ENCODE data around the gene MAP3K13.

Gene MAP3K13

DNA sequence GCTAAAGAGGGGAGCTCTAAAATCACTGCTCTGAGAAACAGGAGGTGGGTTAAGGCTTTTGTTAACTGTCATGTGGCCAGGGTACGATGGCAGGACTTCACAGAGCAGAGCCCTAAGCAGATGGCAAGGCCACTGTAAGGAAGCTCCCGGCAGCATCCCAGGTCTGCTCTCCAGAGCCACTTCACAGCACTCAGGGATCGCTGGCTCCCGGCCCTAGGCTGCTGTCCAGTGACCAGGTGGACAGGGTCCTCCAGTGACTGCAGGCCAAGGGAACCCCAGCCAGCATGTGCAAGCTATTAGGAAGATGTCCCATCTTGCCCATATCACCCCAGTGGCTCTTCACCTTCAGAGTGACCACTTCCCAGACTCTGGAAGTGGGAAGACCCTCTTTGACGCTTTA is 125.5 kb downstream of the MAP3K13 start:
- Histone ChIP-seq H3K27ac (ENCODE audit: low read depth, low read length, poor library complexity, severe bottlenecking) (no peak overlapping the region), H3K9me2 (ENCODE audit: low read depth, low read length) (no peaks in the 10 kb centered on the region), H3F3A (ENCODE audit: insufficient read depth, low read length) (no peaks in the 10 kb centered on the region), H3K4me3 (ENCODE audit: low read depth, low read length, poor library complexity, severe bottlenecking) (no peak overlapping the region), H4K20me1 (ENCODE audit: insufficient read depth, low read length) (no peaks in the 10 kb centered on the region), H2AFZ (ENCODE audit: low read length) (no peak overlapping the region), H3K9ac (ENCODE audit: low read length) (no peak overlapping the region), H3K36me3 (ENCODE audit: insufficient read depth, low read length) (peaks cover 35% of the 10 kb centered on the region; the same call in 1 of the 2 replicates), H3K4me2 (ENCODE audit: low read length) (no peak overlapping the region), H3K27me3 (ENCODE audit: insufficient read depth, low read length) (no peaks in the 10 kb centered on the region), H3K9me3 (ENCODE audit: low read length) (no peaks in the 10 kb centered on the region), H3K79me2 (ENCODE audit: insufficient read depth, low read length) (no peaks in the 10 kb centered on the region), H3K4me1 (ENCODE audit: insufficient read depth, low read length, severe bottlenecking) (no peaks in the 10 kb centered on the region)
- TF ChIP-seq, protein P1, sequence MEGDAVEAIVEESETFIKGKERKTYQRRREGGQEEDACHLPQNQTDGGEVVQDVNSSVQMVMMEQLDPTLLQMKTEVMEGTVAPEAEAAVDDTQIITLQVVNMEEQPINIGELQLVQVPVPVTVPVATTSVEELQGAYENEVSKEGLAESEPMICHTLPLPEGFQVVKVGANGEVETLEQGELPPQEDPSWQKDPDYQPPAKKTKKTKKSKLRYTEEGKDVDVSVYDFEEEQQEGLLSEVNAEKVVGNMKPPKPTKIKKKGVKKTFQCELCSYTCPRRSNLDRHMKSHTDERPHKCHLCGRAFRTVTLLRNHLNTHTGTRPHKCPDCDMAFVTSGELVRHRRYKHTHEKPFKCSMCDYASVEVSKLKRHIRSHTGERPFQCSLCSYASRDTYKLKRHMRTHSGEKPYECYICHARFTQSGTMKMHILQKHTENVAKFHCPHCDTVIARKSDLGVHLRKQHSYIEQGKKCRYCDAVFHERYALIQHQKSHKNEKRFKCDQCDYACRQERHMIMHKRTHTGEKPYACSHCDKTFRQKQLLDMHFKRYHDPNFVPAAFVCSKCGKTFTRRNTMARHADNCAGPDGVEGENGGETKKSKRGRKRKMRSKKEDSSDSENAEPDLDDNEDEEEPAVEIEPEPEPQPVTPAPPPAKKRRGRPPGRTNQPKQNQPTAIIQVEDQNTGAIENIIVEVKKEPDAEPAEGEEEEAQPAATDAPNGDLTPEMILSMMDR (IDR thresholded peaks at IDR 0.05; ENCODE audit: low read length): no peak
- no peak for TF ChIP-seq EZH2 (IDR thresholded peaks at IDR 0.05; ENCODE audit: borderline replicate concordance, low read length)

DNA sequence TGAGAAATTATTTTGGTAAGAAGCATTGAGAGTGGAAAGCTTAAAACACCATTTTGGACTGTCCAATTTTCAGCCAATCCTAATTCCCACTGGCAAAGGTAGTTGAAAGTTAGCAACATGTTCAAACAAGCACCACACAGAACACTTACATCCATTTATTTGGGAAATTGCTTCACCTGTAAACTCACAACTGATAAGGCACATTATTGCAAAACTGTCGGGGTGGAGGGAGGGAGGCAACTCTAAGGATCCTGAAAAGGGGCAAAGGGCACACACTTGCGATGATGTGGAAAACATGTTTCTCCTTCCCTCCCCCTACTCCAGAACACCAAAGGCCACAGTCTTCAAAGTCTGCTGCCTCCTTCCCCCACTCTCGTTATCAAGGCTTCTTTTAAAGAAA is 126.5 kb downstream of the MAP3K13 start:
- Histone ChIP-seq H3K4me1 (ENCODE audit: insufficient read depth, low read length, severe bottlenecking) (no peaks in the 10 kb centered on the region), H3F3A (ENCODE audit: insufficient read depth, low read length) (no peaks in the 10 kb centered on the region), H3K79me2 (ENCODE audit: insufficient read depth, low read length) (no peaks in the 10 kb centered on the region), H3K4me3 (ENCODE audit: low read depth, low read length, poor library complexity, severe bottlenecking) (no peak overlapping the region), H4K20me1 (ENCODE audit: insufficient read depth, low read length) (no peaks in the 10 kb centered on the region), H3K9me3 (ENCODE audit: low read length) (no peaks in the 10 kb centered on the region), H3K27me3 (ENCODE audit: insufficient read depth, low read length) (no peaks in the 10 kb centered on the region), H3K4me2 (ENCODE audit: low read length) (no peak overlapping the region), H3K9ac (ENCODE audit: low read length) (no peak overlapping the region), H3K9me2 (ENCODE audit: low read depth, low read length) (no peaks in the 10 kb centered on the region), H2AFZ (ENCODE audit: low read length) (no peak overlapping the region), H3K36me3 (ENCODE audit: insufficient read depth, low read length) (peaks cover 45% of the 10 kb centered on the region; the same call in 1 of the 2 replicates), H3K27ac (ENCODE audit: low read depth, low read length, poor library complexity, severe bottlenecking) (no peak overlapping the region)
- TF ChIP-seq EZH2 (IDR thresholded peaks at IDR 0.05; ENCODE audit: borderline replicate concordance, low read length): no peak
- TF ChIP-seq, protein P1 (IDR thresholded peaks at IDR 0.05; ENCODE audit: low read length): no peak

DNA sequence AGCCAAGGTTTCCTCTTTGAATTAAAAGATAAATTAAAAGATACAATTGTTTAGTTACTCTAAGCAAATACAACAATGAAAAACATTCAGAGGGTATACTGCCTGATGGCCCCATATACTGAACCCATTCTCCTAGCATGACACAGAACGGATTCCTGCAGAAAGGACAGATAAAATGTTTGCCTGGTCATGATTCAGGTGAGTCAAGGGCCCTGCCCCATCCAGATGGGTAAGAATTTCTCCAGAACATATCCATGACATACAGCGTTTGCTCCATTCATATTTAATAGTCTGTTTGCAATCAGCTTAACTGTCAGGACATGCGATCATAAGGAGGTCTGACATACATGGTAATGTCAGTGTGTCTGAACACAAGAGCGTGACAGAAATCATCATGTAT is 127.3 kb downstream of the MAP3K13 start:
- no peaks in the 10 kb centered on the region for H4K20me1 ChIP-seq (ENCODE audit: insufficient read depth, low read length)
- H3K9ac ChIP-seq (ENCODE audit: low read length): no peak overlapping the region
- H3K4me3 ChIP-seq (ENCODE audit: low read depth, low read length, poor library complexity, severe bottlenecking): no peak overlapping the region
- no peaks in the 10 kb centered on the region for H3K27me3 ChIP-seq (ENCODE audit: insufficient read depth, low read length)
- H3K4me2 ChIP-seq (ENCODE audit: low read length): no peak overlapping the region
- no peaks in the 10 kb centered on the region for H3F3A ChIP-seq (ENCODE audit: insufficient read depth, low read length)
- no peaks in the 10 kb centered on the region for H3K79me2 ChIP-seq (ENCODE audit: insufficient read depth, low read length)
- H3K4me1 ChIP-seq (ENCODE audit: insufficient read depth, low read length, severe bottlenecking): no peaks in the 10 kb centered on the region
- H3K9me2 ChIP-seq (ENCODE audit: low read depth, low read length): no peaks in the 10 kb centered on the region
- no peaks in the 10 kb centered on the region for H3K9me3 ChIP-seq (ENCODE audit: low read length)
- H2AFZ ChIP-seq (ENCODE audit: low read length): no peak overlapping the region
- TF ChIP-seq, protein P1 (IDR thresholded peaks at IDR 0.05; ENCODE audit: low read length): no peak
- TF ChIP-seq EZH2 (IDR thresholded peaks at IDR 0.05; ENCODE audit: borderline replicate concordance, low read length): no peak
- H3K27ac ChIP-seq (ENCODE audit: low read depth, low read length, poor library complexity, severe bottlenecking): no peak overlapping the region
- H3K36me3 ChIP-seq (ENCODE audit: insufficient read depth, low read length): peaks cover 53% of the 10 kb centered on the region; the same call in 1 of the 2 replicates
